Measurements from ENCODE around the gene CDC42SE1. TPM values are rescaled to one million over a fixed set of nuclear protein-coding genes. Genes with fewer than 3 reads are reported as not detected.

Gene CDC42SE1
- total RNA-seq, 1 donor from 2014 or later = 124 TPM

DNA sequence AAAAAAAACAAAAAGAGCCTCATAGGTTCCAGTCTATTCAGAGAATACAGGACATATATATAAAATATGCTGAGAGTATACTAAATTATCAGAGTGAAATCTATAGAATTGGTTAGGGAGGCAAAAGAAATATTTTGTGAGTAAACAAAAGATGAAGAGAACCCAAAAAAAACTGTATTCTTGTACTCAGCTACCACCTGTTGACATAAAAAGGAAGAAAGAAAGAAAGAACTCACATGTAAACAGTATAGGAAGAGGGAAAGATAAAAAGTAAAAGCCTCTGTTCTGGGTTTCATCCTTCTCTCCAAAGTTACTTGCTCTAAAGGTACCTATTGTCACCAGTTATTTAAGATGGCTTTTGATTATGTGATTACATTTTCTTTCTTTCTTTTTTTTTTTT is 33.0 kb downstream of the CDC42SE1 start:
- Histone ChIP-seq H3K36me3 (ENCODE audit: control insufficient read depth, insufficient read depth, low read length) (no peaks in the 10 kb centered on the region), H3K4me3 (ENCODE audit: low read depth, low read length) (no peak overlapping the region), H3K27me3 (ENCODE audit: control insufficient read depth, insufficient read depth, low read length) (no peaks in the 10 kb centered on the region)
- DNase-seq (ENCODE audit: low read depth) = no peak
- TF ChIP-seq, protein P1, sequence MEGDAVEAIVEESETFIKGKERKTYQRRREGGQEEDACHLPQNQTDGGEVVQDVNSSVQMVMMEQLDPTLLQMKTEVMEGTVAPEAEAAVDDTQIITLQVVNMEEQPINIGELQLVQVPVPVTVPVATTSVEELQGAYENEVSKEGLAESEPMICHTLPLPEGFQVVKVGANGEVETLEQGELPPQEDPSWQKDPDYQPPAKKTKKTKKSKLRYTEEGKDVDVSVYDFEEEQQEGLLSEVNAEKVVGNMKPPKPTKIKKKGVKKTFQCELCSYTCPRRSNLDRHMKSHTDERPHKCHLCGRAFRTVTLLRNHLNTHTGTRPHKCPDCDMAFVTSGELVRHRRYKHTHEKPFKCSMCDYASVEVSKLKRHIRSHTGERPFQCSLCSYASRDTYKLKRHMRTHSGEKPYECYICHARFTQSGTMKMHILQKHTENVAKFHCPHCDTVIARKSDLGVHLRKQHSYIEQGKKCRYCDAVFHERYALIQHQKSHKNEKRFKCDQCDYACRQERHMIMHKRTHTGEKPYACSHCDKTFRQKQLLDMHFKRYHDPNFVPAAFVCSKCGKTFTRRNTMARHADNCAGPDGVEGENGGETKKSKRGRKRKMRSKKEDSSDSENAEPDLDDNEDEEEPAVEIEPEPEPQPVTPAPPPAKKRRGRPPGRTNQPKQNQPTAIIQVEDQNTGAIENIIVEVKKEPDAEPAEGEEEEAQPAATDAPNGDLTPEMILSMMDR (IDR thresholded peaks at IDR 0.05; ENCODE audit: insufficient read depth, low read length, poor library complexity, severe bottlenecking) = no peak

DNA sequence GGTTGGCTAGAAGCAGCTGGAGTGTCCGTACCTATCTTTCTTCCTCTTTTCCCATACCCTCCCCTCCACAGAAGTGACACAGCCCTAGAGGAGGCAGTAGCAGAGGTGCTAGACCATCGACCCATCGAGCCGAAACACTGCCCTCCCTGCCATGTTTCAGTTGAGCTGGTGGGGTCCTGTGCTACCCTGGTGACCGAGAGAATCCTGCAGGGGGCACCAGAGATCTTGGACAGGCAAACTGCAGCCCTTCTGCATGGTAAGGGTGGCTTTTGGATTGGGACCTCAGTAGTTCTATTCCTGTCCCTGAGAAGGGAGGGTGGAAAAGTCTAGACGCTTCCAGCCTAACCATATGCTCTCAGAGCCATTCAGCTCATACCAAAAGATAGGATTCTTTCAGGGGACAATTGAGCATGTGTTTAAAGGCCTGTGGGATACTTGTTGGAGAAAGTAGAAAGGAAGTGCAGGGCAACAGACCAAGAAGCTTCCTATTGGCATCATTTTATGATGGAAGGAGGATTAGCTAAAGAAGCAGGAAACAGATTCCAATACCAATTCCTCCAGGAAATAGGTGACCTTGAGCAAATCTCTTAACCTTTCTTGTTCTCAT is 34.8 kb downstream of the CDC42SE1 start:
- Histone ChIP-seq H3K36me3 (ENCODE audit: control insufficient read depth, insufficient read depth, low read length) (no peaks in the 10 kb centered on the region), H3K4me3 (ENCODE audit: low read depth, low read length) (no peak overlapping the region), H3K27me3 (ENCODE audit: control insufficient read depth, insufficient read depth, low read length) (no peaks in the 10 kb centered on the region)
- DNase-seq (ENCODE audit: low read depth) = no peak
- TF ChIP-seq, protein P1 (IDR thresholded peaks at IDR 0.05; ENCODE audit: insufficient read depth, low read length, poor library complexity, severe bottlenecking) = peak; percentile 78

DNA sequence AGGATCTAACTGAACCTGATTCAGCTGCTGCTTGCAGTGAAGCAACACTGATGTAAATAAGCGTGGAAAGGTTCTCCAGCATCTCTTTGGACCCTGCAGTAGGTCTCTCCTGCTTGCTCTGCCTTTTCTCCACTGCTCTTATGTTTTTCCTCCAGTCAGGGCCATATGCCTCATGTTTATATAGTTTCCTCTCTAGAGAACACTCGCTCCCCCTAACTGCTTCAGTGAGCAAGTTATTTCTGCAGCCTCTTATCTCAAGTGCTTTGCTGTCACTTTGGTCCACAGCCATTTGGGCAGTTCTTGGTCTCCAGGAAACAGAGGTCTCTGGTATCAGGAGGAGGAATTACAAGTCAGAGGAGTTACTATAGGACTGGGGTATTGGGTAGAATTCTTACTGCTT is 45.9 kb downstream of the CDC42SE1 start:
- H3K27me3 ChIP-seq (ENCODE audit: control insufficient read depth, insufficient read depth, low read length) = no peaks in the 10 kb centered on the region
- no peak overlapping the region for H3K4me3 ChIP-seq (ENCODE audit: low read depth, low read length)
- no peak for DNase-seq (ENCODE audit: low read depth)
- no peaks in the 10 kb centered on the region for H3K36me3 ChIP-seq (ENCODE audit: control insufficient read depth, insufficient read depth, low read length)
- TF ChIP-seq, protein P1 (IDR thresholded peaks at IDR 0.05; ENCODE audit: insufficient read depth, low read length, poor library complexity, severe bottlenecking) = no peak

DNA sequence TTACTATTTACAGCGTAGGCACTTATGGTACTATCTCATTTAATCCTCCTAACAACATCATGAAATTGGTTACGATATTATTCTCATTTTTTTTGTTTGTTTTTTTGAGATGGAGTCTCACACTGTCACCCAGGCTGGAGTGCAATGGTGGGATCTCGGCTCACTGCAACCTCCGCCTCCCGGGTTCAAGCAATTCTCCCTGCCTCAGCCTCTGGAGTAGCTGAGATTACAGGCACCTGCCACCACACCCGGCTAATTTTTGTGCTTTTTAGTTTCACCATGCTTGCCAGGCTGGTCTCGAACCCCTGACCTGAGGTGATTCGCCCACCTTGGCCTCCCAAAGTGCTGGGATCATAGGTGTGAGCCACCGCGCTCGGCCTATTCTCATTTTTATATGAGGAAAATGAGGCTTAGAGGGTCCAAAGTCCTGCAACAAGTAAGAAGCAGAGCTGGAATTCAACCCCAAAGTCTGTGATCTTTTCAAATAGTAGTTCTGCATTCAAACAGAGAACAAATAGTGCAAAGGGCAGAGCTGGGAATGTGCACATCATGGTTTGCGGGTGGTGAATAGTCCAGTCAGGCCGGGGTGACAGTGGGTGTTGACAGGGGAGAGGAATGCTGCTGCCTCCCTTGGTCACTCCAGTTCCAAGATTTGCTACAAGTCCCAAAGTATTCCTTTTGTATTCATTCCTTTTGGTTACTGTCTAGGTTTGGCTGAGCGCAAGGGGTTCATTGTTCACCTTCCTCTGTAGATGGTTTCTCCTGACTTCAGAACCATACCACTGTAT is 46.5 kb downstream of the CDC42SE1 start:
- DNase-seq (ENCODE audit: low read depth) = no peak
- Histone ChIP-seq H3K36me3 (ENCODE audit: control insufficient read depth, insufficient read depth, low read length) (no peaks in the 10 kb centered on the region), H3K27me3 (ENCODE audit: control insufficient read depth, insufficient read depth, low read length) (no peaks in the 10 kb centered on the region), H3K4me3 (ENCODE audit: low read depth, low read length) (no peak overlapping the region)
- TF ChIP-seq, protein P1 (IDR thresholded peaks at IDR 0.05; ENCODE audit: insufficient read depth, low read length, poor library complexity, severe bottlenecking) = no peak

DNA sequence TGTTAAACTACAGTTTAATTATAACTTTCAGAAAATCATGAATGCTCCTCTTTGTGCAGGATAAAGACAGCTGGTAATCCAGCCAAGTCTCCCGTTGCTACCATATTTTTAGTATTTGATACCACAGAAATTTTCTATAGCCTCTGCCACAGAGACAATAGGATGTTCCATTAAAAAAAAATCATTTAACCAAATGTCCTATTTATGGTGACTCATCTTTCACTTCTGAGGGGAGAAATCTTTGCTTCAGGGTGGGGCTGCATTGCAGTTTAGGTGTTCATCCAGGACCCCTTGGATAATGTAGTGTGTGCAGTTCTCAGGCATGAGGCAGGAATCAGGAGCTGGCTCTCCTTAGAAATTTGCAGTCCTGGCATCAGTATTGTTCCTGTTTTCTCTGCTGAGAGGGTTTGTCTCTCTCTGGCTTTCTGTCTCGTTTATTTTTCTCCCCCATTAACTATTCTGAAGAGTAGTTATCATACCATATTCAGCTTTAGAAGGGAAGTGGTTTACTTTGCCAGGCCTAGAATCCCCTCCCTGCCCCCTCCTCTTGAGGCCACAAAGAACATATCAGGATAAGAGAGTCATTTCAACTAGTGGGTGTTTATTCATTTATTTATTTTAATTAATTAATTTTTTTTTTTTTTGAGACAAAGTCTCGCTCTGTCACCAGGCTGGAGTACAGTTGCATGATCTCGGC is 48.1 kb downstream of the CDC42SE1 start:
- H3K27me3 ChIP-seq (ENCODE audit: control insufficient read depth, insufficient read depth, low read length) = no peaks in the 10 kb centered on the region
- TF ChIP-seq, protein P1 (IDR thresholded peaks at IDR 0.05; ENCODE audit: insufficient read depth, low read length, poor library complexity, severe bottlenecking) = no peak
- no peak for DNase-seq (ENCODE audit: low read depth)
- H3K36me3 ChIP-seq (ENCODE audit: control insufficient read depth, insufficient read depth, low read length) = no peaks in the 10 kb centered on the region
- H3K4me3 ChIP-seq (ENCODE audit: low read depth, low read length) = no peak overlapping the region
